HCT116 (cell line): ENCODE data around the gene USP7. TPM values are rescaled to one million over a fixed set of nuclear protein-coding genes. Genes with fewer than 3 reads are reported as not detected.
A peak's percentile ranks its signal among the peaks of the same experiment; 100 is the strongest.

Experiments used
- ATAC-seq: fragments of 200-7000 bp; cut with Tn5 transposase; 2 replicates; pipeline ENCODE4 v1.9.1; 2020; ENCODE audit warnings: mild to moderate bottlenecking, moderate library complexity
- BruUV-seq: library from RNA; stranded (reverse); fragments of 400-500 nt; replicated peaks from 2 replicates; lab custom pipeline; 2021; lab: Mats Ljungman, UMichigan
- CTCF ChIA-PET: fragments of 300-600 bp; sonication (Branson Sonifier 250); formaldehyde crosslinking; loops from one replicate; lab custom pipeline; 2021; ENCODE audit warnings: antibody characterized with exemption; lab: Charles Lee
- POLR2A ChIA-PET: fragments of 300-600, 350-600 bp; sonication (Branson Sonifier 250); formaldehyde crosslinking; loops from one replicate; lab custom pipeline; 2021; ENCODE audit warnings: antibody characterized with exemption; lab: Charles Lee
- RAD21 ChIA-PET, 2 experiments: fragments of 300-600 bp; sonication (Branson Sonifier 250); formaldehyde crosslinking; loops; one replicate each; lab custom pipeline; 2023; ENCODE audit warnings: low total read pairs in 2 of 2; ENCODE audit not compliant: uncharacterized antibody in 2 of 2, unreplicated experiment in 2 of 2, low non-redundant PET in 1 of 2; lab: Charles Lee
- DNase-seq: peaks from one replicate; pipeline ENCODE4 v3.0.0-alpha.2; 2010; ENCODE audit warnings: low read depth, low spot score
- H2AFZ ChIP-seq: fragments of 200-600 bp; shearing (Covaris generic), sonication (generic); 2 replicates; pipeline ENCODE4 v1.6.1; 2017; ENCODE audit warnings: low read depth, mixed run types, mixed read lengths, antibody characterized with exemption, low read length; ENCODE audit not compliant: poor library complexity, severe bottlenecking
- H3K27ac ChIP-seq: 2 replicates; pipeline ENCODE4 v1.5.1; 2012; ENCODE audit warnings: low read depth, low read length
- H3K27me3 ChIP-seq: fragments of 200-600 bp; sonication (generic); 2 replicates; pipeline ENCODE4 v1.6.1; 2016; ENCODE audit warnings: mixed run types, low read length, mixed read lengths; ENCODE audit not compliant: insufficient read depth
- H3K36me3 ChIP-seq, 2 experiments: fragments of 200-500 bp in 1 of 2; fragments of 200-600 bp in 1 of 2; sonication (Bioruptor generic) in 1 of 2; sonication (generic) in 1 of 2; 2 replicates each; pipeline versions ENCODE4 v1.5.1 to v1.6.1; 2014 to 2016; ENCODE audit warnings: low read length in 2 of 2, inconsistent platforms in 1 of 2, mixed read lengths in 1 of 2, mixed run types in 1 of 2; ENCODE audit not compliant: insufficient read depth in 2 of 2, control insufficient read depth in 1 of 2
- H3K4me1 ChIP-seq, 2 experiments: fragments of 200-600 bp in 1 of 2; sonication (generic) in 1 of 2; 2 replicates each; pipeline versions ENCODE4 v1.5.1 to v1.6.1; 2012 to 2017; ENCODE audit warnings: low read length in 2 of 2, inconsistent platforms in 1 of 2, mild to moderate bottlenecking in 1 of 2, mixed read lengths in 1 of 2, mixed run types in 1 of 2, moderate library complexity in 1 of 2; ENCODE audit not compliant: insufficient read depth in 2 of 2, control insufficient read depth in 1 of 2
- H3K4me2 ChIP-seq: fragments of 200-600 bp; sonication (generic); 2 replicates; pipeline ENCODE4 v1.6.1; 2017; ENCODE audit warnings: mixed run types, low read length, mixed read lengths
- H3K4me3 ChIP-seq, 2 experiments: fragments of 200-600 bp in 1 of 2; sonication (generic) in 1 of 2; replicated peaks in 1 of 2; 2 replicates each; pipeline ENCODE4 v1.5.1; 2011 to 2016; ENCODE audit warnings: low read length in 2 of 2, control low read depth in 1 of 2, low read depth in 1 of 2, mild to moderate bottlenecking in 1 of 2, mixed read lengths in 1 of 2, mixed run types in 1 of 2
- H3K79me2 ChIP-seq: fragments of 200-600 bp; sonication (generic); 2 replicates; pipeline ENCODE4 v1.6.1; 2017; ENCODE audit warnings: mild to moderate bottlenecking, mixed run types, low read length, moderate library complexity, mixed read lengths; ENCODE audit not compliant: insufficient read depth
- H3K9ac ChIP-seq: fragments of 200-600 bp; sonication (generic); 2 replicates; pipeline ENCODE4 v1.6.1; 2016; ENCODE audit warnings: low read length, mixed read lengths
- H3K9me2 ChIP-seq: fragments of 200-600 bp; sonication (generic), shearing (Covaris generic); 2 replicates; pipeline ENCODE4 v1.6.1; 2017; ENCODE audit warnings: mixed run types, mild to moderate bottlenecking, moderate library complexity; ENCODE audit not compliant: insufficient read depth
- H3K9me3 ChIP-seq, 2 experiments: fragments of 200-500 bp in 1 of 2; fragments of 200-600 bp in 1 of 2; sonication (Bioruptor generic) in 1 of 2; sonication (generic) in 1 of 2; 2 replicates each; pipeline ENCODE4 v1.6.1; 2014 to 2017; ENCODE audit warnings: low read length in 2 of 2, mixed read lengths in 2 of 2, inconsistent platforms in 1 of 2, low read depth in 1 of 2, mild to moderate bottlenecking in 1 of 2, mixed run types in 1 of 2, moderate library complexity in 1 of 2; ENCODE audit not compliant: control insufficient read depth in 1 of 2, insufficient read depth in 1 of 2
- H4K20me1 ChIP-seq: fragments of 200-600 bp; sonication (generic), shearing (Covaris generic); 2 replicates; pipeline ENCODE4 v1.6.1; 2017; ENCODE audit warnings: mixed run types, mild to moderate bottlenecking, moderate library complexity; ENCODE audit not compliant: insufficient read depth
- ATF3 ChIP-seq: IDR thresholded peaks from 2 replicates; pipeline ENCODE4 v1.6.1; 2012
- CTCF ChIP-seq, 3 experiments: fragments of 200-600 bp in 1 of 3; sonication (generic) in 1 of 3; IDR thresholded peaks in 2 of 3; conservative IDR thresholded peaks in 1 of 3; 2 replicates each; pipeline ENCODE4 v1.5.1; 2012 to 2017; ENCODE audit warnings: low read depth in 2 of 3, low read length in 2 of 3, antibody characterized with exemption in 1 of 3, borderline replicate concordance in 1 of 3, control low read depth in 1 of 3, mild to moderate bottlenecking in 1 of 3, mixed read lengths in 1 of 3, mixed run types in 1 of 3, moderate library complexity in 1 of 3; ENCODE audit not compliant: insufficient read depth in 1 of 3
- EZH2 ChIP-seq: fragments of 200-600 bp; sonication (generic); IDR thresholded peaks from 2 replicates; pipeline ENCODE4 v1.6.1; 2017; ENCODE audit warnings: antibody characterized with exemption, mixed run types
- FOSL1 ChIP-seq: IDR thresholded peaks from 2 replicates; pipeline ENCODE4 v1.6.1; 2012; ENCODE audit warnings: low read depth
- RAD21 ChIP-seq: IDR thresholded peaks from 2 replicates; pipeline ENCODE4 v1.6.1; 2012; ENCODE audit warnings: low read depth, mild to moderate bottlenecking
- REST ChIP-seq: IDR thresholded peaks from 2 replicates; pipeline ENCODE4 v1.6.1; 2012; ENCODE audit warnings: low read depth
- intact Hi-C: fragments of 100-400 bp; cut with micrococcal nuclease; formaldehyde crosslinking; loops from 2 replicates; pipeline ENCODE4 v1.10.0; 2022
- total RNA-seq: library from RNA; stranded (reverse); gene quantifications from one replicate; pipeline ENCODE4 v1.2.1, GENCODE V29; 2021; ENCODE audit not compliant: unreplicated experiment

USP7 gene
- total RNA-seq, 1 experiment from 2014 or later, result 154 TPM

- Histone ChIP-seq H3K4me1 (no peaks in the 10 kb centered on the region; a peak in 1 of 4 replicates), H3K9ac (no peak overlapping the region), H3K27ac (no peak overlapping the region; the same call in 1 of the 2 replicates), H2AFZ (no peak overlapping the region)
- ChIA-PET CTCF (interaction anchor here (0.9 kb wide), 1 partner anchor 25 kb away, joined by 3 read pairs; no protein-coding TSS in a partner anchor), RAD21 (interaction anchor here in 1 of 2 experiments (0.6 kb wide), 1 partner anchor 194 kb away, joined by 3 read pairs; no protein-coding TSS in a partner anchor), POLR2A (interaction anchor here (1.4 kb wide), 1 partner anchor 14 kb away, joined by 4 read pairs; the partner anchor contains the start of gene CARHSP1)
- TF ChIP-seq REST (no peak), ATF3 (no peak), RAD21 (peak; percentile 35), EZH2 (no peak), CTCF (IDR thresholded peaks at IDR 0.05 in 2 of 3, conservative IDR thresholded peaks at IDR 0.05 in 1 of 3; ENCODE audit: borderline replicate concordance in 1 of 3, insufficient read depth in 1 of 3, low read depth in 2 of 3, low read length in 2 of 3) (peak in 2 of 3 experiments; percentile 42 to 55; a peak in 4 of 6 replicates), FOSL1 (no peak)
- TF ChIP-seq, all 23 proteins: peak for 2
- H4K20me1 ChIP-seq, result no peaks in the 10 kb centered on the region
- H3K27me3 ChIP-seq, result no peaks in the 10 kb centered on the region
- intact Hi-C loops, result no loop called here
- BruUV-seq, result no TSS peak
- H3K9me3 ChIP-seq, result no peaks in the 10 kb centered on the region
- H3K4me3 ChIP-seq, result no peak overlapping the region
- H3K9me2 ChIP-seq, result no peaks in the 10 kb centered on the region
- H3K4me2 ChIP-seq, result no peak overlapping the region
- peaks cover 26 to 42% of the 10 kb centered on the region in 2 experiments for H3K36me3 ChIP-seq
- DNase-seq (no peak), ATAC-seq (peak; percentile 24)
- H3K79me2 ChIP-seq, result peaks cover 23% of the 10 kb centered on the region
Measured at GRCh38 chr16:8855051-8855786, 108.5 kb downstream of the USP7 start.
